WI38 (cell line): ENCODE measurements around the gene CAPZB.
A peak's percentile ranks its signal among the peaks of the same experiment; 100 is the strongest.

ENCODE experiments used
- H3K4me3 ChIP-seq: 2 replicates; pipeline ENCODE4 v1.5.1; 2011; ENCODE audit warnings: low read depth, mild to moderate bottlenecking, control low read depth, low read length
- CTCF ChIP-seq: IDR thresholded peaks from 2 replicates; pipeline ENCODE4 v1.5.1; 2012; ENCODE audit warnings: low read depth, mild to moderate bottlenecking, control low read depth, low read length

CAPZB gene

GRCh38 chr1:19453741-19454201 lies 31.6 kb downstream of the CAPZB start:
- no peak for TF ChIP-seq CTCF
- H3K4me3 ChIP-seq = no peak overlapping the region

- no peak overlapping the region for H3K4me3 ChIP-seq
- no peak for TF ChIP-seq CTCF
Measured at GRCh38 chr1:19452221-19452663, 33.1 kb downstream of the CAPZB start.

GRCh38 chr1:19450811-19451515 lies 34.4 kb downstream of the CAPZB start:
- no peak overlapping the region for H3K4me3 ChIP-seq
- TF ChIP-seq CTCF = no peak

- H3K4me3 ChIP-seq = no peak overlapping the region
- no peak for TF ChIP-seq CTCF
Measured at GRCh38 chr1:19449454-19450228, 35.7 kb downstream of the CAPZB start.

- H3K4me3 ChIP-seq = 0 out of 2 replicates have a peak overlapping the region, but pooled peaks have one; percentile 1
- no peak for TF ChIP-seq CTCF
Measured at GRCh38 chr1:19448491-19449439, 36.6 kb downstream of the CAPZB start.

- no peak overlapping the region for H3K4me3 ChIP-seq
- no peak for TF ChIP-seq CTCF
Measured at GRCh38 chr1:19447550-19447949, 37.8 kb downstream of the CAPZB start.
